Uterus (tissue), 2 donors: ENCODE data around the gene TSPAN5.

ENCODE experiments used
- POLR2A ChIP-seq, 2 donors: fragments of 450-650 bp; IDR thresholded peaks; one replicate each; pipeline ENCODE4 v1.6.1; 2016; ENCODE audit warnings: antibody characterized with exemption in 2 of 2, mild to moderate bottlenecking in 1 of 2, moderate library complexity in 1 of 2
- TF ChIP-seq, protein P1 (sequence below), 4 experiments: fragments of 200-600 bp in 2 of 4; fragments of 450-650 bp in 2 of 4; sonication (generic) in 2 of 4; IDR thresholded peaks; one replicate each; pipeline ENCODE4 v1.5.1; 2016 to 2019; ENCODE audit warnings: antibody characterized with exemption in 4 of 4, mild to moderate bottlenecking in 2 of 4, moderate library complexity in 1 of 4

DNA sequence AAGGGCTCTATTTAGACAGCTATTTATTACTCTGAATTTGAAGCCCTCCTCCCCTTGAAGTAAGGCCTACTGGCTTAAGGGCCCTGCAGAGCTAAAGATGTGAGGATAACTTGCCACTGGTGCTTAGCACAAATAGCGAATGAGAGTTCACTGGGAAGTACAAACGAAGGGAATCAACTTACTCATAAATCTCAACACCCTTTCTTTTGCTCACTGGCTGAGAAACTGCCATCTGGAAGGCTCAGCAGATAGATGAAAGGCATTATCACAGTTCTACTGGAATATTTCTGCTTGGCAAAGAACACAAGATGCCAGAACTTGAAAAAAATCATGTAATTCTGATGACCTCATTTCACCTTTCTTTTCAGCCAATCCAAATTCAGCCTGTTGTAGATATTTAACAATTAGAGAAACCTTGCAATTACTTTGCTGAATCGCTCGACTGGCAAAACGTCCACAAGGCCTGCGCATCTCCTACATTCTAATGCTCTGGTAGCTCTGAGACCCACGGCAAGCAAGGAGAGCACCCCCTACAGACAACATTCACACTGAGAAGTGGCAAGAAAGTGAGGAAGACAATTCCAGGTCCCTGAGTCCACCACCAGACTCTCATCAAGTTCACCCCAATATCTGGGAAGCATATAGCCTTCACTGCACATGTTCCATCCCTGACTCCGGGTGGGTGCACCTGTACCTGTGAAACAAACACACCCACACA is 27.5 kb downstream of the TSPAN5 start:
- TF ChIP-seq POLR2A (IDR thresholded peaks at IDR 0.05) = no peak
- TF ChIP-seq, protein P1, sequence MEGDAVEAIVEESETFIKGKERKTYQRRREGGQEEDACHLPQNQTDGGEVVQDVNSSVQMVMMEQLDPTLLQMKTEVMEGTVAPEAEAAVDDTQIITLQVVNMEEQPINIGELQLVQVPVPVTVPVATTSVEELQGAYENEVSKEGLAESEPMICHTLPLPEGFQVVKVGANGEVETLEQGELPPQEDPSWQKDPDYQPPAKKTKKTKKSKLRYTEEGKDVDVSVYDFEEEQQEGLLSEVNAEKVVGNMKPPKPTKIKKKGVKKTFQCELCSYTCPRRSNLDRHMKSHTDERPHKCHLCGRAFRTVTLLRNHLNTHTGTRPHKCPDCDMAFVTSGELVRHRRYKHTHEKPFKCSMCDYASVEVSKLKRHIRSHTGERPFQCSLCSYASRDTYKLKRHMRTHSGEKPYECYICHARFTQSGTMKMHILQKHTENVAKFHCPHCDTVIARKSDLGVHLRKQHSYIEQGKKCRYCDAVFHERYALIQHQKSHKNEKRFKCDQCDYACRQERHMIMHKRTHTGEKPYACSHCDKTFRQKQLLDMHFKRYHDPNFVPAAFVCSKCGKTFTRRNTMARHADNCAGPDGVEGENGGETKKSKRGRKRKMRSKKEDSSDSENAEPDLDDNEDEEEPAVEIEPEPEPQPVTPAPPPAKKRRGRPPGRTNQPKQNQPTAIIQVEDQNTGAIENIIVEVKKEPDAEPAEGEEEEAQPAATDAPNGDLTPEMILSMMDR (IDR thresholded peaks at IDR 0.05) = no peak
